ENCODE measurements around the gene ALDH8A1. TPM values are rescaled to one million over a fixed set of nuclear protein-coding genes. Genes with fewer than 3 reads are reported as not detected.

The ALDH8A1 gene
- total and polyA plus RNA-seq, 10 donors, result 0.52 to 5.7 (median 1.1) TPM

GRCh38 chr6:134934793-134935485, 15.0 kb downstream of the ALDH8A1 start:
- intact Hi-C loops (cut with DNase I; ENCODE audit: low total_unique reads), result no loop called here
- H3K4me3 ChIP-seq, result no peak overlapping the region
- TF ChIP-seq POLR2AphosphoS5 (IDR thresholded peaks at IDR 0.05), result no peak
- TF ChIP-seq, protein P1, sequence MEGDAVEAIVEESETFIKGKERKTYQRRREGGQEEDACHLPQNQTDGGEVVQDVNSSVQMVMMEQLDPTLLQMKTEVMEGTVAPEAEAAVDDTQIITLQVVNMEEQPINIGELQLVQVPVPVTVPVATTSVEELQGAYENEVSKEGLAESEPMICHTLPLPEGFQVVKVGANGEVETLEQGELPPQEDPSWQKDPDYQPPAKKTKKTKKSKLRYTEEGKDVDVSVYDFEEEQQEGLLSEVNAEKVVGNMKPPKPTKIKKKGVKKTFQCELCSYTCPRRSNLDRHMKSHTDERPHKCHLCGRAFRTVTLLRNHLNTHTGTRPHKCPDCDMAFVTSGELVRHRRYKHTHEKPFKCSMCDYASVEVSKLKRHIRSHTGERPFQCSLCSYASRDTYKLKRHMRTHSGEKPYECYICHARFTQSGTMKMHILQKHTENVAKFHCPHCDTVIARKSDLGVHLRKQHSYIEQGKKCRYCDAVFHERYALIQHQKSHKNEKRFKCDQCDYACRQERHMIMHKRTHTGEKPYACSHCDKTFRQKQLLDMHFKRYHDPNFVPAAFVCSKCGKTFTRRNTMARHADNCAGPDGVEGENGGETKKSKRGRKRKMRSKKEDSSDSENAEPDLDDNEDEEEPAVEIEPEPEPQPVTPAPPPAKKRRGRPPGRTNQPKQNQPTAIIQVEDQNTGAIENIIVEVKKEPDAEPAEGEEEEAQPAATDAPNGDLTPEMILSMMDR (IDR thresholded peaks at IDR 0.05 in 8 of 11, conservative IDR thresholded peaks at IDR 0.05 in 3 of 11), result no peak
- TF ChIP-seq POLR2A (IDR thresholded peaks at IDR 0.05), result no peak
- no peaks in the 10 kb centered on the region for H3K36me3 ChIP-seq
- DNase-seq, result no peak
- peaks cover 0 to 4% (median 0%) of the 10 kb centered on the region in 6 donors for H3K4me1 ChIP-seq
- no peaks in the 10 kb centered on the region for H3K9me3 ChIP-seq
- H3K27ac ChIP-seq, result no peak overlapping the region
- 92 to 98% (median 94%) methylated on average over 5 of the region's 5 CpGs for WGBS, 5 donors
- no peaks in the 10 kb centered on the region for H3K27me3 ChIP-seq (replicated peaks in 1 of 7)

DNA sequence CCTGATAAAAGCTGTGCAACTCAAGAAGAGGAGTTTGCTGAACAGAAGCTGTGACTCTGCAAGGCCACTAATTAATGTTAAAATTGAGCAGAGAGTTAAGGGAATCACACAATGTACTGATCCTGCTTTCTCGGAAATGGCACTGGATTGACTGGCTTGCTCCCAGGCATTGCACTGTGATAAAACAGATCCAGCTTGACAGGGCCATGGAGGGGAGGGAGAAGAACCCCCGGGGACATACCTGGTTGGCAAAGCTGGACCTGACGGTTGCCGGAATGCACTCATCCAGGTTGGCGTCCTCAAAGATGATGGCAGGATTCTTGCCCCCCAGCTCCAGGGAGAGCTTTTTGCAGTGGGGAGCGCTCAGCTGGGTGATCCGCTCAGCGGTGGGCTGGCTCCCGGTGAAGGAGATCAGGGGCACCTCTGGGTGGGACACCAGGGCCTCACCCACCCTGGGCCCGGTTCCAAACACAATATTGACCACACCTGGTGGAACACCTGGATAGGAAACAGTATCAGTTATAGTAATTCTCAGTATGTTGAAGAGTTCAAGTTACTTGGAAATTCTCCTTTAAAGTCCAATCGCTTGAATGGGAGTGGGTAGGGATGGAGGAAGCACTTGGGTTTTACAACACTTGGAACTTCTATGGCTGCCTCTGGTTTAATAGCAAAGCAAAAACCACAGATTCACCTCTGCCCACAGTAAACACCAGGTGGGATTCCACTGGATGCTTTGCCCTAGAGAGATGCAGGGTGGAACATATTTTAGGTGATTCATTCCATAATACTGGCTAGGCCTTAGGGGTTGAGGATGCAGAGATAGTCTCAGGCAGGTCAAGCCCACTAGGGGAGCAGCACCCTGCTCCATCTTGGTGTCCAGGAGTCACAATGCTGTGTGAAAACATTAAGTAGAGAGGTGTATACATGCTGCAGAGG, 17.1 kb downstream of the ALDH8A1 start:
- H3K9me3 ChIP-seq, result no peaks in the 10 kb centered on the region
- TF ChIP-seq, protein P1 (IDR thresholded peaks at IDR 0.05 in 8 of 11, conservative IDR thresholded peaks at IDR 0.05 in 3 of 11), result no peak
- TF ChIP-seq POLR2AphosphoS5 (IDR thresholded peaks at IDR 0.05), result no peak
- 91 to 100% (median 94%) methylated on average over 2 to 11 of the region's 11 CpGs for WGBS, 5 donors
- H3K4me1 ChIP-seq, result no peaks in the 10 kb centered on the region
- DNase-seq, result no peak
- intact Hi-C loops (cut with DNase I; ENCODE audit: low total_unique reads), result no loop called here
- no peak overlapping the region for H3K4me3 ChIP-seq
- H3K27me3 ChIP-seq (replicated peaks in 1 of 7), result no peaks in the 10 kb centered on the region
- H3K27ac ChIP-seq, result no peak overlapping the region
- no peaks in the 10 kb centered on the region for H3K36me3 ChIP-seq

GRCh38 chr6:134932098-134932497, 17.8 kb downstream of the ALDH8A1 start:
- H3K27me3 ChIP-seq (replicated peaks in 1 of 7), result no peaks in the 10 kb centered on the region
- no peaks in the 10 kb centered on the region for H3K36me3 ChIP-seq
- H3K4me1 ChIP-seq, result no peaks in the 10 kb centered on the region
- no peak overlapping the region for H3K27ac ChIP-seq
- no peak for TF ChIP-seq POLR2AphosphoS5 (IDR thresholded peaks at IDR 0.05)
- TF ChIP-seq POLR2A (IDR thresholded peaks at IDR 0.05), result no peak
- TF ChIP-seq, protein P1 (IDR thresholded peaks at IDR 0.05 in 8 of 11, conservative IDR thresholded peaks at IDR 0.05 in 3 of 11), result no peak
- DNase-seq, result no peak
- WGBS, 5 donors, result 73 to 96% (median 77%) methylated on average over 5 of the region's 5 CpGs
- no peaks in the 10 kb centered on the region for H3K9me3 ChIP-seq
- intact Hi-C loops (cut with DNase I; ENCODE audit: low total_unique reads), result no loop called here
- no peak overlapping the region for H3K4me3 ChIP-seq

DNA sequence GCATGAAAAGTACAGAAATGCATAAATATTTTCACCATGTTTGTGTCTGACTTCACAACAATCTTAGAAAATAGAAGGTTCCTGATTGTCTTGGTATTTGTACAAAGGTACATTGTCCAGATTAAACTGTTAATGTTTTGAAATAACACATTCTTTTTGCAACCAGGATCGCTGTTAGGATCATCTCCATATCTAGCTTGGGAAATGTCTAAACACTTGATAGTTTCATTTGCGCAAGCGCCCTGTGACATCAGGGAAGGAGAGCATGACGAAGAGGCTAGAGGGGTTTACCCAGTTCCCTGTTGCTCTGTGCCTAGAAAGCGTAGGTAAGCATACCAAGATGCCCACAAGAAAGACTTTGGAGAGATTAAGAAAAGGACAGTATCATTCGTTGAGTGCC, 19.4 kb downstream of the ALDH8A1 start:
- H3K36me3 ChIP-seq, result no peaks in the 10 kb centered on the region
- H3K27ac ChIP-seq, result no peak overlapping the region
- no peaks in the 10 kb centered on the region for H3K9me3 ChIP-seq
- TF ChIP-seq POLR2AphosphoS5 (IDR thresholded peaks at IDR 0.05), result no peak
- no peak for TF ChIP-seq POLR2A (IDR thresholded peaks at IDR 0.05)
- TF ChIP-seq, protein P1 (IDR thresholded peaks at IDR 0.05 in 8 of 11, conservative IDR thresholded peaks at IDR 0.05 in 3 of 11), result no peak
- WGBS, 5 donors, result 86 to 95% (median 89%) methylated on average over 6 of the region's 6 CpGs
- DNase-seq, result no peak
- no peaks in the 10 kb centered on the region for H3K4me1 ChIP-seq
- H3K27me3 ChIP-seq (replicated peaks in 1 of 7), result no peaks in the 10 kb centered on the region
- no peak overlapping the region for H3K4me3 ChIP-seq
- intact Hi-C loops (cut with DNase I; ENCODE audit: low total_unique reads), result no loop called here
